HG02943 (cell line): Measurements from ENCODE around the gene LIN37.

Experiments
- ATAC-seq: cut with Tn5 transposase; IDR thresholded peaks from one replicate; pipeline ENCODE4 v1.9.1; 2021; ENCODE audit warnings: mild to moderate bottlenecking, low read depth, moderate library complexity; ENCODE audit not compliant: unreplicated experiment

Gene LIN37

GRCh38 chr19:35751839-35752745 is 3.7 kb downstream of the LIN37 start:
- no peak for ATAC-seq

GRCh38 chr19:35752746-35753350 is 4.5 kb downstream of the LIN37 start:
- no peak for ATAC-seq

DNA sequence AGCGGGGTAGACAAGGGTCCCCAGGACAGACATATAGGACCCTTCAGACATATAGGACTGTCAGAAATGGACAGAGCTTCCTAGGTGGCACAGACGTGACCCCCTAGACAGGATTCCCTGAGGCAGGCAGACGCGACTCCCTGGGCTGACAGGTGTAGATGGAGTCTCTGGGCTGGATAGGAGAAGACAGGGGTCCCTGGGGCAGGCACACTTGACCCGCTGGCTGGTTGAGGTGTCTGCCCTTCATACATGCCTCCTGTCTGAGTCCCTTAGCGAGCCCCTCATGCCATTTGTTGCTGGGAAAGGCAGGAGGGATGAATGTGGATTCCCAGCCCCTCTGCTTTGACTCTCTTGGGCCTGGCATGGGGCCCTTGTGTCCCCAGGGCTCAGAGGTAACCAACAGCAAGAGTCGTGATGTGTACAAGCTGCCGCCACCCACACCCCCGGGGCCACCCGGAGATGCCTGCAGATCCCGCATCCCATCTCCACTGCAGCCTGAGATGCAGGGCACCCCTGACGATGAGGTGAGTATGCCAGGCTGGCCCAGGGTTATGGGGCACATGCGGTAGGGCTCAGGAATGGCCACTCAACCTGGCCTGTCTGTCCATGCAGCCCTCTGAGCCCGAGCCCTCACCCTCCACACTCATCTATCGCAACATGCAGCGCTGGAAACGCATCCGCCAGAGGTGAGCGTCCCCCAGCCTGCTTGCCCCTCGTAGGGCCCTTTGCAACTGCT is 5.4 kb downstream of the LIN37 start:
- no peak for ATAC-seq

DNA sequence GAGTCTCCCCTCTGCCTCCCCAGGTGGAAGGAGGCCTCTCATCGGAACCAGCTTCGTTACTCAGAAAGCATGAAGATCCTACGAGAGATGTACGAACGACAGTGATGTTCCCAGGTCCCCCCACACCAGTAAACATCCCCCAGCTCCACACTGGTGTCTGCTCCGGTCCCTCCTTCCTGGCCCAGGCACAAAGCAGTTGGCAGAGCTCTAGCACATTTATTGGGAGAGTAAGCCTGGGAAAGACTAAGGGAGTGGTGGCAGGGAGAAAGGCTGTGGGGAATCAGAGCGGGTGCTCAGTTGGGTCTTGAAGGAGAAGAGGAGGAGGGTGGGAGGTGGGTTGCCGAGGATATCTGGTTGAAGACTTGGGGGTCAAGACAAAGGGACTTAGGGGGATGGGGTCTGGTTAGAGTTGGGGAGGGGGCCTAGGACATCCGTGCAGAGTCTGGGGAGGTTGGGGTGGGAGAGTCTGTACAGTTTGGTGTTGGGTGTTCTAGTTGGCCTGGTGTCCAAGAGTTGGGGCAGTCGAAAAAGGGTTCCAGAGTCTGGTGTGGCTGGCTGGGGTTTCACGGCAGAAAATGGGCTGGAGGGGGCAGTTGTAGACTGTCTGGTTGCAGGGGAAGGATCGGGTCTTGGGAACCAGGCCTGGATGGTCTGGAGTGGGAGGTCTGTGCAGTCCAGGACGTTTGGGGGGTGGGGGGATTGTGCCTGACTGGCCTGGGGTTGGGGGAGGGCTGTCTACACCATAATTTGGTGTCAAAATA is 6.2 kb downstream of the LIN37 start:
- ATAC-seq, result no peak

DNA sequence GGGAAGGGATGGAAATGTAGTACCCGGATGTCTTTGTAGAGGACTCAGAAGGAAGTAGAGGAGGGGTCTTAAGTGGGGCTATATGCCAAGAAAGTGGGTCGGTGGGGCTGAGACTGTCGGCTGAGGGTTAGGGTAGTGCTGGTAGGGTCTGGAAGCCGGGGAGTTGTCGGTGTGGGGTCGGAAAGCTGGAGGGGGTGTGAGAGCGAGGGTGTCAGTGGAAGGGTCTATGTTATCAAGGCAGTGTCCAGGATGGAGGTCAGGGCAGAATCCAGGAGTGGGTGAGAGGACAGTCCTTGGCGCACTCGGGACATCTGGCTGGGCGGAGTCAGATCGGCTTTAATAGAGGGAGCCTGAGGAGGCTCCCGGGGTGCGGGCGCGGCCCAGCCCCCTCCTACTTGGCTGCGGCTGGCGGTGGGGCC is 6.8 kb downstream of the LIN37 start:
- no peak for ATAC-seq

- no peak for ATAC-seq
Measured at GRCh38 chr19:35755550-35756376, 7.4 kb downstream of the LIN37 start.

DNA sequence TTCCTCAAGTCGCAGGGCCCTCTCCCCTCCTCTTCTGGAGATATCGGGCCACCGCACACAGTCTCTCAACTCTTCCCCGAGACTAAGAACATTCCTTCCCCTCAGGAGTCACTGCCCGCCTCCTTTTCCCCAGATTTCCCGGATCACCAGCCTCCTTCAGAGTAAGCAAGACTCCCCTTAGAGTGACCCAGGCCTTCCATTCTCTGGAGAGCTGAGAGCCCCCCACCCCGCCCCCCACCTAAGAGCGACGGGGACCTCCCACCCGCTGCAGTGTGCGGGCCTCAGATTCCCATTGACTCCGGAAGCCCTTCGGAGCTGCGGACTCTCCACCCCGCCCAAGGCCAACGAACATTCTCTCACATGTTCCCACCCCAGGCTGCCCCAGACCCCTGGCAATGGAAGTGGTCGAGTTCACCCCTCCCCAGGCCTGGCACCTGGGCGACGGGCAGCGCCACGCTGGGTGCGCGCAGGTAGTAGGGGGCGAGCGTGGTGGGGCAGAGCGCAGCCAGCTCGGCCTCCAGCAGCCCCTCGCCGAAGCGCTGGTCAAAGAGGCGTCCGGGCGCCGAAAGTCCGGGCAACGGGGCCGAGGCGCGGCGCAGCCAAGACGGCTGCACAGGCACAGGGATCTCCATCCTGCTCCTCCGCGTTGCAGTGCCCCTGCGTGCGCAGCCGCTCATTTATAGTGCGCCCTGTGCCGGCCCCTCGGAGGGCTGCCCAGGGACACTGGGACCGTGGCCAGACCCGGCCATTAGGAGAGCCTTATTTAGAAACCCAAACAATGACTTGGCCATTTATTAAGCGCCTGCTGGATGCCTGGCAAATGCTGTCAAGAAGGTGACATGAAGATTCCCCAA is 8.2 kb downstream of the LIN37 start, which contains the start of gene HSPB6:
Gene HSPB6 (minus strand): TSS at position 653 of the 854 bp plus-strand sequence. CDS start 21 bp downstream, at position 632.
- no peak for ATAC-seq

DNA sequence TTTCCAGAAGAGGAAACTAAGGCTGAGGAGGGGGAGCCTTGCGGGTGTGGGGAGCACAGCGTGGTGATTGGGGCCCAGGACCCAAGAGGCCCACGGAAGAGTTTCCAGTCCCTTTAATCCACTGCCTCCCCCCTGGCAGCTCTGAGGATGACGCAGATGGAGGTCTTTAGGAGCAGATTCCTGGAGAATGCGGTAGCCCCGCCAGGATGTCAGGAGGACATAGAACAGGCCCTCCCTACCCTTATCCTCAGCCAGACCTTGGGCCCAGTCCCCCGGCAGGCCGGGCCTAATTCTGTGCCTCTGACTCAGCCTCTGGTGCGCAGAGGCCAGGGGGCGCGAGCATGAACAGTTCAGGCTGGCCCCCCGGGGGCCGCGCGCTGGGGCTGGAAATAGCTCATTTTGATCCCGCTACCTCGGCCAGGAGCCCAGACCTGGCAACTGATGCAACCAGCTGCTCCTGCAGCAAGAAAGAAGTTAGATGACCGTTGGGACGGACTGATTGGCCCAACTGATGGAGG is 8.9 kb downstream of the LIN37 start:
- ATAC-seq, result no peak

DNA sequence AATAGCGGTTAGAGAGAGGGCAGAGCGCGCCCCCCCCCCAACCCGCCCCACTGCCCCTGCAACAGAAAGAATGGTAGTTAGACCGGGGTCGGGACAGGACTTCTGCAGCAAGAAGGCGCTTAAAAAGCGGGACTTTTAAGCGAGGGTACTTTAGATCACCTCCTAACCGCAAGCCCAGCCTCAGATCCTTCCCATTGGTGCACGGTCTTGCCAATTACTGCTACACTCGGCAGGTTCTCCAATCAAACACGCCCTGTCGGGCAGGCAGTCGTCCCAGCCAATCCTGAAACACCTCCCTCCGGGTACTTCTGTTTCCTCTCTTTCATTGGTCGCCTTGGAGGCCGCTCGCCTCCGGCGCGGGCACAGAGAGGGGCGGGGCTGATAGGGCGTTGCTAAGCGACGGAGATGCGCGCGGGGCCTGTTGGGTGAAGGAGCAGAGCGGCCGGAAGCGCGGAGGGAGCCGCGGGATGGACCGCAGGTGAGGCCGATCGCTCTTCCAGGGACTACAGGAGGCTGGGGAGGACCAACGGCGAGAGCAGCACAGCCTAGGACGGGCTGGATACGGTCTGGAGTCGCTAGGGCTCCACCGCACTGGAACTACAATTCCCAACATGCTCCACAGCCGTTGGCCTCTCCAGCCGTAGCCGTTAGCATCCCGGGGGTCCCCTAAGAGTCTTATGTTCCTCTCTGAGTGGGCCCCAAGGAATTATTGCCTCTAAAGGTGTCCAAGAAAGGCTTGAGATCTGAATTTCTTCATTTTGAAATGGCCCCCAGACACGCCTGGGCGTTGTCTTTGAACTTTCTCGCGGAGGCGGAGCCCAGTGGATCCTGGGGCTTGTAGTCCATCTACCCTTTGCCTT is 9.6 kb downstream of the LIN37 start, which contains the start of gene PROSER3:
Gene PROSER3 (plus strand): TSS at position 428 of the 860 bp plus-strand sequence. CDS start 40 bp downstream, at position 468.
- peak; percentile 96 for ATAC-seq

DNA sequence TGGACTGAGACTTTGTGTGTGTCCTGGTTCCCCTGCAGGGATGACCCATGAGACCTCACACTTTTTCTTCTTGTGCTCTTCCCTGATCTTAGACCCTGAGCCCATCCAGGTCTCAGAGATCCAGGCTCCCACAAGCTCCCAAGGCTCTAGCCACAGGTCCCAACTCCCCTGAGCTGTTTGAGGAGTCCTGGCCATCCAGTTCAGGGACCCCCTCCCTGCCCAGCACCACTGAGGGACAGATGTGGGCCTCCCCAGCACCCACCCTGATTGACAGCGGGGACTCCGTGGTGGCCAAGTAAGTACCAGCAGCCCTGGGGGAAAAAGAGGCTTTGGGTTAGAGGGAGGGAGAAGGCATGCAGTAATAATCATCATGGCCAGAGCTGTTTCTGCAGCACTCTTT is 11.3 kb downstream of the LIN37 start:
- ATAC-seq, result no peak

GRCh38 chr19:35760711-35761349 is 12.5 kb downstream of the LIN37 start:
- ATAC-seq, result no peak

DNA sequence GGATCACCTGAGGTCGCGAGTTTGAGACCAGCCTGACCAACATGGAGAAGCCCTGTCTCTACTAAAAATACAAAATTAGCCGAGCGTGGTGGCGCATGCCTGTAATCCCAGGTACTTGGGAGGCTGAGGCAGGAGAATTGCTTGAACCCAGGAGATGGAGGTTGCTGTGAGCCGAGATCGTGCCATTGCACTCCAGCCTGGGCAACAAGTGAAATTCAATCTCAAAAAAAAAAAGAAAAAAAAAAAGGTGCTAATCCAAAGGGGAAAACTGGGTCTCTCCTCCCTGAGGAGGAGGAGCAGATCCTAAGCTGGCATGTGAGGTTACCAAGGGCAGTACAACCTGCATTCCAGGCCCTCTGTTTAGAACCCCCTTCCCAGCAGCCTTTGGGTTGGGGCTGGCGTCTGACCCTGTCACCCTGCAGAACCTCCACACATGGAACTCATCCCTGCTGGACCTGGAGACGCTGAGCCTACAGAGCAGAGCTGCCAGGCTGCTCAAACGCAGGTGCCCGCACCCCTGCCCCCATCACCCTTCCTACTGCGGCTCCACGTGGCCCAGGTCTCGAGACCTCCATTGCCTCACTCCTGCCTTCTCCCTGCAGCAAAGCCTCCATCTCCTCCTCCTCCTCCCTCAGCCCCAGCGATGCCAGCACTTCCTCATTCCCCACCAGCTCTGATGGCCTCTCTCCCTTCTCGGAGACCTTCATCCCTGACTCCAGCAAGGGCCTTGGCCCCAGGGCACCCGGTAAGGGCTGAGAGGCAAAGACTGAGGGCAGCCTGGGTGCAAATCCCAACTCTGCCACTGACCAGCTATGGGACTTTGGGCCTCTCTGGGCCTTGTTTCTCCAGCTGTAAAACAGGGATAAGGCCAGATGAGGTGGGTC is 16.3 kb downstream of the LIN37 start:
- ATAC-seq, result no peak

GRCh38 chr19:35766571-35767104 is 18.3 kb downstream of the LIN37 start:
- ATAC-seq, result no peak

DNA sequence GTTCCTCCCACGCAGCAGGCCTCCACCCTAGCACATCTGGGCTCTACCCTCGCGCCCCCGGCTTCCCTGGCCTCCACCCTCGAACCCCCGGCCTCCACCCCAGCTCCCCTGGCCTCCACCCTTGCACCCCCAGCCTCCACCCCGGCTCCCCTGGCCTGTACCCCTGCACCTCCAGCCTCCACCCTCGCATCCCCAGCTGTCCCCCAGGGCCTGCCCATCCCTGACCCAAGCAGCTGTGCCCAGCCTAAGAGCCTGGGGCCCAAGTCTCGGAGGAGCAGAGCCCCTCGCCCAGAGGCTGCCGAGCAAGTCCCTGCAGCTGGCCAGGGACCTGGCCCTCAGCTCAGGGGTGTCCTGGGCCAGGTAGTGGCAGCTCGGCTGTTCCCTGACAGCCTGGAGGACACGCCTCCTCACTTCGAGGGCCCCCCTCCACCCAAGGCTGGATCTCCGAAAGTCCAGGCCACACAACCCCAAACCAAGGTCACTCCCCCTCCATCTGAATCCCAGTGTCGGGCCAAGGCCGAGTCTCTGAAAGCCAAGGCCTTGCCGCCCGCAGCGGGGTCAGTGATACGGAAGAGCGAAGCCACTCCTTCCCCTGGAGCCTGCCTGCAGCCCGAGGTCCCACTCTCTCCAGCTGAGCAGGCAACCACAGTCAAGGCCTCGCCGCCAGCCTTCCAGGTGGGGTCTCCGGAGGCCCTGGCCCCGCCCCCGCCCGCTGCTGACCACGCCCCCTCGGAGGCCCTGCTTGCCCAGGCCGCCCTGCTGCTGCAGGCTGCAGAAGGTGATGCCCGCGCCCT is 19.1 kb downstream of the LIN37 start:
- ATAC-seq, result no peak

GRCh38 chr19:35768082-35768421 is 19.7 kb downstream of the LIN37 start:
- no peak for ATAC-seq
